GM18517 (cell line): ENCODE results near the gene PSME1.

Source experiments
- ATAC-seq: cut with Tn5 transposase; IDR thresholded peaks from one replicate; pipeline ENCODE4 v1.9.1; 2021; ENCODE audit warnings: mild to moderate bottlenecking, moderate library complexity; ENCODE audit not compliant: unreplicated experiment

PSME1 gene

GRCh38 chr14:24145690-24146452 lies 9.9 kb downstream of the PSME1 start:
- ATAC-seq = no peak

GRCh38 chr14:24146453-24146977 lies 10.5 kb downstream of the PSME1 start, which contains the start of gene PSME2:
PSME2 (minus strand) TSS chr14:24146610; CDS start chr14:24146581, 29 bp downstream.
- ATAC-seq = peak; percentile 64

DNA sequence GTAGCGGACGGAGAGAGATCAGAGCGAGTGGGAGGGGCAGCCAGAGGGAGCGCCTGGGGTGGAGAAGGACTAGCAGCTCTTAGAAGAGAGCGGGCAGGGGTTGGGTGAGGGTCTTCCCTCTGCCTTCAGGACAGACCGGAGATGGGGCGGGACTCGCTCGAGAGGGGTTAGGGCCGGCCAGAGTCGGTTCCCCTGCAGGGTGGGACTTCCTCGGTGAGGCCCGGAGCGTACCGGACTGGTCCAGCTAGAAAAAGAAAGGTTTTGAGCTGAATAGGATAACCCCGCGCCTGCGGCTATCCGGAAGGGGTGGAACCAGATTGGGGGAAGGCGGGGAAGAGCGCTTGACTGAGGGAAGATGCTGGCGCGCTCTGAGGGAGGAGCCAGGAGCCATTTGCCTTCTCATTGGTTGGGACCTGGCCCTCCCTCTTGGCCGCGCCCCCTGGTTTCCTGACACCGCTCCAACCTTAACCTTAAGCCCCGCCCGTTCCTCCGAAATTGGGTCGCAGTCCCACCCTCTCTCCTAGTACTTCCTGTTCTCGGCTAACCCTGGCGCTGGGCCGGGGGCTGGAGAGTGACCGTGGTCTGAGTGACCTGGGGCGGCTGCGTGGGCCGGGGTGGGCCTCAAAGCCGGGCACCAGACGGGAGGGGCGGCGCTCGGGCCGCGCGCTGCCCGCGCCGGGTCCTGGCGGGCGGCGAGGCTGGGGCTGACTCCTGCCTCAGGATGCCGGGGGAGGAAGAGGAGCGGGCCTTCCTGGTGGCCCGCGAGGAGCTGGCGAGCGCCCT lies 11.2 kb downstream of the PSME1 start, which contains the start of gene RNF31:
RNF31 (plus strand) TSS at position 521 of the 783 bp plus-strand sequence; CDS start at position 722, 201 bp downstream.
- ATAC-seq = peak; percentile 82

DNA sequence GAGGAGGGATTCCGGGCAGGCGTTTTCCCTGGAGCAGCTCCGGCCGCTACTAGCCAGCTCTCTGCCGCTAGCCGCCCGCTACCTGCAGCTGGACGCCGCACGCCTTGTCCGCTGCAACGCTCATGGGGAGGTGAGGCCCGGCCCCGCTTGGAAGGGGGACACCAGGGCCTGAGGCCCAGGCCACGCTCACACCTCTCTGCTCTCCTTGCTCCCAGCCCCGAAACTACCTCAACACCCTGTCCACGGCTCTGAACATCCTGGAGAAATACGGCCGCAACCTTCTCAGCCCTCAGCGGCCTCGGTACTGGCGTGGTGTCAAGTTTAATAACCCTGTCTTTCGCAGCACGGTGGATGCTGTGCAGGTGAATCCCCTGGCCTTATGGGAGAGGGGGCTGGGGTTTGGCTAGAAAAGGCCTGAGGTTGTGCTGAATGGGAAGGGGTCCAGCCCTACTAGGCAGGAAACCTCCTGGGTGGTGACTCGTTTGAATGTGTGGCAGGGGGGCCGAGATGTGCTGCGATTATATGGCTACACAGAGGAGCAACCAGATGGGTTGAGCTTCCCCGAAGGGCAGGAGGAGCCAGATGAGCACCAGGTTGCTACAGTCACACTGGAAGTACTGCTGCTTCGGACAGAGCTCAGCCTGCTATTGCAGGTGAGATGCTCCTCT lies 11.9 kb downstream of the PSME1 start:
- no peak for ATAC-seq

DNA sequence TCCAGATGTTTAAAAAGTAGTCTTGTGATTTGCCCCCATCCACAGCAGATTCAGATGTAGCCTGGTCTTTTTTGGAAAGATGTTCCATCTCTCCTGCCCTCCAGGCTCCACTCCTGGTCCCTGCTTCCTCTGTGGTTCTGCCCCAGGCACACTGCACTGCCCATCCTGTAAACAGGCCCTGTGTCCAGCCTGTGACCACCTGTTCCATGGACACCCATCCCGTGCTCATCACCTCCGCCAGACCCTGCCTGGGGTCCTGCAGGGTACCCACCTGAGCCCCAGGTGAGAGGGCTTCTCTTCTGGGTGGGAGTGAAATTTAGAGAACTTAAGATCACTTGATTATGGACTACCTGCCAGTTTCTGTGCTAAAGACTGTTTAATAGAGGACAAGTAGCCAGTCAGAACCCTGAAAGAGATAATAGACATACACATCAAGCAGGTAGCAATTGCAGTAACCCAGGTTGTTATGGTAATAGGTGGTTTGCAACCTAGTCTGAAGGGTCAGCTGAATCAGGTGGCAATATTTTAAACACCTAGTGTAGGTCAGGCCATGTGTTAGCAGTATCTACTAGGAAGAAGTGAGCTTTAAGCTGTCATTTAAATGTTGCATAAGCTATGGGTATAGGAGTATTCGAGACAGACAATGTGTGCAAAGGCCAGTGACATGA lies 13.4 kb downstream of the PSME1 start:
- no peak for ATAC-seq

GRCh38 chr14:24150061-24150460 lies 14.1 kb downstream of the PSME1 start:
- ATAC-seq = no peak

- no peak for ATAC-seq
Observed at GRCh38 chr14:24150567-24150966, 14.6 kb downstream of the PSME1 start.

GRCh38 chr14:24150993-24151392 lies 15.0 kb downstream of the PSME1 start:
- no peak for ATAC-seq

DNA sequence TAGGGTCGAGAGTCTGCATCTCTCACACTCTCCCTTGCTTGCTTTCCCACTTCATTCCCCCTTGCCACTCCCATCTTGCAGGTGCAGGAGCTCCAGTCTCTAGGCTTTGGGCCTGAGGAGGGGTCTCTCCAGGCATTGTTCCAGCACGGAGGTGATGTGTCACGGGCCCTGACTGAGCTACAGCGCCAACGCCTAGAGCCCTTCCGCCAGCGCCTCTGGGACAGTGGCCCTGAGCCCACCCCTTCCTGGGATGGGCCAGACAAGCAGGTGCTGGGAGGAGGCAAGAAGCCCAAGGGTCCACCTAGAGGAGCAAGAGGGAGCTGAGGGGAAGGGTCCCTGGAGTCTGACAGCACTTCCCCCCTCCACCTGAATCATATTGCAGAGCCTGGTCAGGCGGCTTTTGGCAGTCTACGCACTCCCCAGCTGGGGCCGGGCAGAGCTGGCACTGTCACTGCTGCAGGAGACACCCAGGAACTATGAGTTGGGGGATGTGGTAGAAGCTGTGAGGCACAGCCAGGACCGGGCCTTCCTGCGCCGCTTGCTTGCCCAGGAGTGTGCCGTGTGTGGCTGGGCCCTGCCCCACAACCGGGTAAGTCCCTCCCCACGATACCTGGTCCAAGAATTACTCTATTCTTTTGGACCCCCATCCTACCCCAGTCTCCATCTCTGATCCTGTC lies 15.5 kb downstream of the PSME1 start:
- no peak for ATAC-seq

- no peak for ATAC-seq
Observed at GRCh38 chr14:24155100-24155499, 19.1 kb downstream of the PSME1 start.

GRCh38 chr14:24156840-24157239 lies 20.8 kb downstream of the PSME1 start:
- no peak for ATAC-seq

- ATAC-seq = no peak
Observed at GRCh38 chr14:24157331-24157730, 21.3 kb downstream of the PSME1 start.

DNA sequence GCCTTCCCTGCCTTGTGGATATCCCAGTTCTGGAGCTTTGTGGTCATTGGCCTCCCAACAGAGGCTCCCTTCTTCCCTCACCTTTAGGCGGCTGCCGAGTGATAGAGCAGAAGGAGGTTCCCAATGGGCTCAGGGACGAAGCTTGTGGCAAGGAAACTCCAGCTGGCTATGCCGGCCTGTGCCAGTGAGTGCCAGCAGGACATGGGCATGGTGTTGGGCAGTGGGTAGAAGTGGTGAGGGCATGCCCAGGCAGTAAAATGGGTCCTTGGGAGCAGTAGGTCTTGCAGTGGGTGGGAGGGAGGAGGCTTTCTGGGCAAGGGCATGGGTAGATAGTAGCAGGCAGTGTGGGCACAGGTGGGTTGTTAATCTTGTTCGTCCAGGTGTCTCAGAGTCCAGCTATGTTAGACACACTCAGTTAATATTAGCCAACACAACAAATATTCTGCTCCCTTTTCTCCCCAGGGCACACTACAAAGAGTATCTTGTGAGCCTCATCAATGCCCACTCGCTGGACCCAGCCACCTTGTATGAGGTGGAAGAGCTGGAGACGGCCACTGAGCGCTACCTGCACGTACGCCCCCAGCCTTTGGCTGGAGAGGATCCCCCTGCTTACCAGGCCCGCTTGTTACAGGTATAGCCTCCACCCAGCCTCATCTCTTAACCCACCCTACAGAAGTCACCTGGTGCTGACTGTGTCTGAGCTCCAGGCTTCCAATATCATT lies 23.9 kb downstream of the PSME1 start:
- ATAC-seq = no peak

DNA sequence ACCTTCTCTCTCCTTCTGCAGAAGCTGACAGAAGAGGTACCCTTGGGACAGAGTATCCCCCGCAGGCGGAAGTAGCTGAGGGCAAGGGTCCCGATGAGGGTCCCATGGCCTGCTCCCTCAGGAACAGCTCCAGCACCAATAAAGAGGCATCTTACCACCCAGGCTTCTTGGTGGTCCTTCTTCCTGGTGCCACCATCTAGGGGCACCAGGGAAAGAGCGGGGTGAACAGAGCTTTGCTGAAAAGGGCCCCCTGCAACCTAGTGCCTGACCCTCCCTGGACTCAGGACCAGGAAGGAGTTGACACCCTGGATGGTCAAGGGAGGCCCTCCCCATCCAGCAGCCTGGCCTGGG lies 24.5 kb downstream of the PSME1 start:
- ATAC-seq = no peak

DNA sequence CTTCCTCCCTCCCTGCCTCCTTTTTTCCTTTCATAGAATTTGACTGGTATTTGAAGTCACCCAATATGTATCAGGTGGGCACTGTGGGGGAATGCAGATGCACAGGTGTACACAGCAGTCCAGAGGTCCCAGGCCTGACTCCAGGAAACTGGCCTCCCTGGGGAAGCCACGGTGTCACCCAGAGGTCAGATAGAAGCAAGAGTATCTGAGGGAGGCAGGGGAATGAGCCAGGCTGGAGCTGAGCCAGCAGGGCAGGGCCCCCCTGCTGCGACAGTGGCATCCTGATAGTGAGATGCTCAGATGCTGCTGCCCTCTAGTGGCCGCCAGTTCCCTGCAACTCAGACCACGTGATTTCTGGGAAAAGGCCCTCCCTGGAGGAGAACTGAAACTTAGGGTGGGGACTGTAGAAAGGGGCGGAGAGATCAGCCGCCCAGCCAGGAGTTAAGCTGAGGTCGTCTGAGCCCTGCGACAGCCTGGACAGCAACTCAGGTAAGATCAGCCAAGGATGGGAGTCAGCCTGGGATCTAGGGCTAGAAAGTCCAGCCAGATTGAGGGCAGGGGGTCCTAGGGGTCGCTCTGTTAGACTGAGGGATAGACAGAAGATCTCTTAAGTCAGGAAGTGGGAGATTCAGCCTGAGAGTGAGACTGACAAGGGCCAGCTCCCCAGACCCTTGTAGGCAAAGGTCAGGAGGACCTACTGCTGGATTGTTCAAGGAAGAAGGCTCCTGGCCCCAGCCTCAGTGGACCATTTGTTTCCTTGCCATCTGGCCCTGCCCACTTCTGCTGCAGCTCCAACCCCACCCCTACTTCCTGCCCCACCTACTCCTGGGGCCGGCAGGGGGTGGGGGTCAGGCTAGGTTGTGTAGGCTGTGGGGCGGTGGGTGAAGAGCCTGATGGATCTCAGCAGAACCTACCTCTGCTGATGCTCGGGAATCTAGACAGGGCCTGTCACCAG lies 25.1 kb downstream of the PSME1 start, which contains the start of gene IRF9:
IRF9 (plus strand) TSS at position 416 of the 955 bp plus-strand sequence. CDS start 880 bp downstream, outside the sequence.
- peak; percentile 79 for ATAC-seq

DNA sequence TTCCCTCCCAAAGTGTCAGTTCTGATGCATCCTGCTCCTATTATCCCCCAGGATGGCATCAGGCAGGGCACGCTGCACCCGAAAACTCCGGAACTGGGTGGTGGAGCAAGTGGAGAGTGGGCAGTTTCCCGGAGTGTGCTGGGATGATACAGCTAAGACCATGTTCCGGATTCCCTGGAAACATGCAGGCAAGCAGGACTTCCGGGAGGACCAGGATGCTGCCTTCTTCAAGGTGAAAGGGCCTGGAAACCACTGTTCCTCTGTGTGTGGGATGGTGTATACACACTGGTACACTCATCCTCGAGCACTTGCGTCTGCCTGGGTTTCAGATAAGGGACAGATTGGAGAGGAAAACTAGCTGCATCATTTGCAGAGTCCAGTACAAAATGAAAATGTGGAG lies 26.1 kb downstream of the PSME1 start:
- ATAC-seq = no peak

- ATAC-seq = no peak
Observed at GRCh38 chr14:24164518-24164991, 28.6 kb downstream of the PSME1 start.

DNA sequence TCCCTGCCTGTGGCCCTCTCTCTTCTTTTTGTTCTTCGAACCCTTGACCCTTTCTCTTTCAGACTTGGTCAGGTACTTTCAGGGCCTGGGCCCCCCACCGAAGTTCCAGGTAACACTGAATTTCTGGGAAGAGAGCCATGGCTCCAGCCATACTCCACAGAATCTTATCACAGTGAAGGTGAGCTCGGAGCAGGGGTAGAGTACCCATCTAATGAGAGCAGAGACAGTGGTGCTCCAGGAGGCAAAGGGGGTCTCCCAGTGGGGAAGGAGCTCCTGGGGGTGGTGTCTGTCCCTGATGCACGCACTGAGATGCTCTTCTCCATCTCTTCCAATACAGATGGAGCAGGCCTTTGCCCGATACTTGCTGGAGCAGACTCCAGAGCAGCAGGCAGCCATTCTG lies 29.8 kb downstream of the PSME1 start:
- ATAC-seq = no peak
